GM21825 (cell line): ENCODE data around the gene KCNQ2.

Experiments
- ATAC-seq: cut with Tn5 transposase; IDR thresholded peaks from one replicate; pipeline ENCODE4 v1.9.1; 2021; ENCODE audit warnings: mild to moderate bottlenecking, moderate library complexity; ENCODE audit not compliant: unreplicated experiment

Gene KCNQ2

GRCh38 chr20:63439866-63440265, 32.6 kb downstream of the KCNQ2 start:
- ATAC-seq: no peak

- ATAC-seq: no peak
These were observed 34.3 kb downstream of the KCNQ2 start for GRCh38 chr20:63438121-63438520.

- no peak for ATAC-seq
These were observed 36.9 kb downstream of the KCNQ2 start for GRCh38 chr20:63435552-63435951.

- ATAC-seq: no peak
These were observed 37.7 kb downstream of the KCNQ2 start for GRCh38 chr20:63434599-63435378.

- ATAC-seq: no peak
These were observed 38.5 kb downstream of the KCNQ2 start for GRCh38 chr20:63433756-63434531.

GRCh38 chr20:63433351-63433750, 39.1 kb downstream of the KCNQ2 start:
- ATAC-seq: no peak

GRCh38 chr20:63432577-63433325, 39.7 kb downstream of the KCNQ2 start:
- no peak for ATAC-seq

GRCh38 chr20:63431944-63432343, 40.5 kb downstream of the KCNQ2 start:
- ATAC-seq: no peak

GRCh38 chr20:63430891-63431290, 41.6 kb downstream of the KCNQ2 start:
- no peak for ATAC-seq

GRCh38 chr20:63429992-63430391, 42.5 kb downstream of the KCNQ2 start:
- ATAC-seq: no peak

GRCh38 chr20:63428906-63429575, 43.4 kb downstream of the KCNQ2 start:
- ATAC-seq: no peak

- ATAC-seq: no peak
These were observed 44.6 kb downstream of the KCNQ2 start for GRCh38 chr20:63427724-63428330.

- ATAC-seq: no peak
These were observed 45.2 kb downstream of the KCNQ2 start for GRCh38 chr20:63427206-63427605.

GRCh38 chr20:63425846-63426485, 46.5 kb downstream of the KCNQ2 start:
- ATAC-seq: no peak

- no peak for ATAC-seq
These were observed 47.8 kb downstream of the KCNQ2 start for GRCh38 chr20:63424613-63425012.

GRCh38 chr20:63423751-63424150, 48.7 kb downstream of the KCNQ2 start:
- ATAC-seq: no peak

GRCh38 chr20:63422653-63423052, 49.8 kb downstream of the KCNQ2 start:
- no peak for ATAC-seq

GRCh38 chr20:63421913-63422312, 50.5 kb downstream of the KCNQ2 start:
- no peak for ATAC-seq

- ATAC-seq: no peak
These were observed 51.3 kb downstream of the KCNQ2 start for GRCh38 chr20:63421094-63421692.
